A673 (cell line): Measurements from ENCODE around the gene GALK1.

ENCODE experiments used
- EZH2 ChIP-seq: fragments of 200-600 bp; sonication (generic); IDR thresholded peaks from 2 replicates; pipeline ENCODE4 v1.6.1; 2017; ENCODE audit warnings: borderline replicate concordance, low read depth, mild to moderate bottlenecking, mixed read lengths, antibody characterized with exemption, low read length; ENCODE audit not compliant: poor library complexity, severe bottlenecking
- TF ChIP-seq, protein P1 (sequence below): fragments of 300-800, 200-600 bp; sonication (generic); conservative IDR thresholded peaks from 2 replicates; pipeline ENCODE4 v1.5.1; 2017; ENCODE audit warnings: low read depth, mild to moderate bottlenecking, antibody characterized with exemption, low read length, moderate library complexity, mixed read lengths

DNA sequence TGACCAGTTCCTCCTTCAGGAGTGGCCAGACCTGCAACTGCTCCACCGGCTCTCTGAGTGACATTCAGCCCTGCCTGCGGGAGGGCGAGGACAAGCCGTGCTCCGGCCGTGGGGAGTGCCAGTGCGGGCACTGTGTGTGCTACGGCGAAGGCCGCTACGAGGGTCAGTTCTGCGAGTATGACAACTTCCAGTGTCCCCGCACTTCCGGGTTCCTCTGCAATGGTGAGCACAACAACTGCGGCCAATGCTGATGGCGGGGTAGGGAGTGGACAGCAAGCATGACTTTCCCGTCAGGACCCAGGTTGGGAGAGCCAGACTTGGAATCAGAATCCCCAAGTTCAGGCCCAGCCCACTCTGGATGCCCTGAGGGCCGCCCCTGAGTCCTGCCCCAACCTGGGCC is 31.5 kb downstream of the GALK1 start:
- TF ChIP-seq, protein P1, sequence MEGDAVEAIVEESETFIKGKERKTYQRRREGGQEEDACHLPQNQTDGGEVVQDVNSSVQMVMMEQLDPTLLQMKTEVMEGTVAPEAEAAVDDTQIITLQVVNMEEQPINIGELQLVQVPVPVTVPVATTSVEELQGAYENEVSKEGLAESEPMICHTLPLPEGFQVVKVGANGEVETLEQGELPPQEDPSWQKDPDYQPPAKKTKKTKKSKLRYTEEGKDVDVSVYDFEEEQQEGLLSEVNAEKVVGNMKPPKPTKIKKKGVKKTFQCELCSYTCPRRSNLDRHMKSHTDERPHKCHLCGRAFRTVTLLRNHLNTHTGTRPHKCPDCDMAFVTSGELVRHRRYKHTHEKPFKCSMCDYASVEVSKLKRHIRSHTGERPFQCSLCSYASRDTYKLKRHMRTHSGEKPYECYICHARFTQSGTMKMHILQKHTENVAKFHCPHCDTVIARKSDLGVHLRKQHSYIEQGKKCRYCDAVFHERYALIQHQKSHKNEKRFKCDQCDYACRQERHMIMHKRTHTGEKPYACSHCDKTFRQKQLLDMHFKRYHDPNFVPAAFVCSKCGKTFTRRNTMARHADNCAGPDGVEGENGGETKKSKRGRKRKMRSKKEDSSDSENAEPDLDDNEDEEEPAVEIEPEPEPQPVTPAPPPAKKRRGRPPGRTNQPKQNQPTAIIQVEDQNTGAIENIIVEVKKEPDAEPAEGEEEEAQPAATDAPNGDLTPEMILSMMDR = no peak
- TF ChIP-seq EZH2 = no peak
